Measurements from ENCODE around the gene PHF24. TPM values are rescaled to one million over a fixed set of nuclear protein-coding genes. Genes with fewer than 3 reads are reported as not detected.
A peak's percentile ranks its signal among the peaks of the same experiment; 100 is the strongest.
"Not testable (repeated sequence)": the region's sequence is repeated elsewhere in the genome, so short reads cannot be mapped to it uniquely, and the experiment has no call there.

PHF24 gene
- total RNA-seq (not detected), polyA plus RNA-seq (not detected)

GRCh38 chr9:34957492-34958410 is at the start of gene PHF24:
Gene PHF24 (plus strand): TSS chr9:34958285. CDS start chr9:34971299, 13,014 bp downstream.
- POLR2A ChIA-PET (ENCODE audit: partially characterized antibody) = no interaction called here
- Histone ChIP-seq H3K27me3 (ENCODE audit: insufficient read depth, low read length) (peaks cover 38% of the 10 kb centered on the region), H3K4me1 (ENCODE audit: insufficient read depth, low read length) (peaks cover 4% of the 10 kb centered on the region), H3K27ac (ENCODE audit: low read depth, low read length) (no peak within 1 kb of the TSS), H3K4me3 (ENCODE audit: low read length in 2 of 2) (no peak within 1 kb of the TSS), H3K36me3 (ENCODE audit: insufficient read depth, low read length) (no peaks in the 10 kb centered on the region), H3K9me3 (ENCODE audit: control insufficient read depth in 1 of 2, low read length in 2 of 2) (no peaks in the 10 kb centered on the region)
- CTCF ChIA-PET (ENCODE audit: partially characterized antibody) = interaction anchor here (0.8 kb wide), 1 partner anchor 93 kb away, joined by 3 read pairs; no protein-coding TSS in a partner anchor
- Mint-ChIP-seq H3K27me3 (peaks cover 53 to 56% of the 10 kb centered on the region in 2 donors), H3K27ac (no peak within 1 kb of the TSS), H3K4me1 (peaks cover 0 to 4% (median under 1%) of the 10 kb centered on the region in 4 donors), H3K36me3 (no peaks in the 10 kb centered on the region), H3K9me3 (peaks cover 0 to 1% (median 0%) of the 10 kb centered on the region in 8 donors), H3K4me3 (peak within 1 kb of the TSS; percentile 55 to 78 (median 74))
- peak; percentile 7 to 48 (median 19) for DNase-seq
- intact Hi-C loops (cut with micrococcal nuclease) = no loop called here

GRCh38 chr9:34927061-34927460 is 31.0 kb upstream of the PHF24 start:
- Histone ChIP-seq H3K36me3 (ENCODE audit: insufficient read depth, low read length) (no peaks in the 10 kb centered on the region), H3K4me3 (ENCODE audit: low read length in 2 of 2) (no peak overlapping the region), H3K9me3 (ENCODE audit: control insufficient read depth in 1 of 2, low read length in 2 of 2) (peaks cover 0 to 2% of the 10 kb centered on the region in 2 donors), H3K4me1 (ENCODE audit: insufficient read depth, low read length) (no peaks in the 10 kb centered on the region), H3K27me3 (ENCODE audit: insufficient read depth, low read length) (peaks cover 2% of the 10 kb centered on the region), H3K27ac (ENCODE audit: low read depth, low read length) (no peak overlapping the region)
- Mint-ChIP-seq H3K9me3 (peaks cover 8 to 24% (median 18%) of the 10 kb centered on the region in 8 donors), H3K4me1 (no peaks in the 10 kb centered on the region), H3K27me3 (peaks cover 16 to 48% of the 10 kb centered on the region in 2 donors), H3K27ac (no peak overlapping the region), H3K4me3 (no peak overlapping the region), H3K36me3 (peaks cover 0 to 6% of the 10 kb centered on the region in 2 donors)
- ChIA-PET CTCF (ENCODE audit: partially characterized antibody) (interaction anchor here (1.2 to 1.6 kb wide), 2 partner anchors 17 to 28 kb away, joined by 3 to 5 read pairs; no protein-coding TSS in a partner anchor), POLR2A (ENCODE audit: partially characterized antibody) (no interaction called here)
- DNase-seq = no peak
- intact Hi-C loops (cut with micrococcal nuclease) = no loop called here

- H3K4me3 Mint-ChIP-seq = no peak overlapping the region
- H3K36me3 Mint-ChIP-seq = peaks cover 0 to 6% of the 10 kb centered on the region in 2 donors
- Histone ChIP-seq H3K36me3 (ENCODE audit: insufficient read depth, low read length) (no peaks in the 10 kb centered on the region), H3K4me3 (ENCODE audit: low read length in 2 of 2) (no peak overlapping the region), H3K27me3 (ENCODE audit: insufficient read depth, low read length) (peaks cover 3% of the 10 kb centered on the region), H3K9me3 (ENCODE audit: control insufficient read depth in 1 of 2, low read length in 2 of 2) (peaks cover 0 to 2% of the 10 kb centered on the region in 2 donors), H3K27ac (ENCODE audit: low read depth, low read length) (no peak overlapping the region), H3K4me1 (ENCODE audit: insufficient read depth, low read length) (no peaks in the 10 kb centered on the region)
- CTCF ChIA-PET (ENCODE audit: partially characterized antibody) = interaction anchor here (0.9 to 2.0 kb wide), 5 partner anchors 20 to 55 kb away, joined by 3 to 7 read pairs (median 4); no protein-coding TSS in a partner anchor
- H3K27me3 Mint-ChIP-seq = peaks cover 20 to 47% of the 10 kb centered on the region in 2 donors
- intact Hi-C loops (cut with micrococcal nuclease) = no loop called here
- DNase-seq = no peak
- POLR2A ChIA-PET (ENCODE audit: partially characterized antibody) = no interaction called here
- H3K27ac Mint-ChIP-seq = no peak overlapping the region
- no peaks in the 10 kb centered on the region for H3K4me1 Mint-ChIP-seq
- H3K9me3 Mint-ChIP-seq = peaks cover 8 to 21% (median 20%) of the 10 kb centered on the region in 8 donors
Observed at GRCh38 chr9:34928921-34929320, 29.2 kb upstream of the PHF24 start.

GRCh38 chr9:34929506-34930102 is 28.5 kb upstream of the PHF24 start:
- peaks cover 3% of the 10 kb centered on the region for H3K27me3 ChIP-seq (ENCODE audit: insufficient read depth, low read length)
- POLR2A ChIA-PET (ENCODE audit: partially characterized antibody) = no interaction called here
- no peak overlapping the region for H3K4me3 ChIP-seq (ENCODE audit: low read length in 2 of 2)
- Mint-ChIP-seq H3K4me3 (no peak overlapping the region), H3K9me3 (peaks cover 5 to 17% (median 14%) of the 10 kb centered on the region in 8 donors), H3K27me3 (peaks cover 21 to 47% of the 10 kb centered on the region in 2 donors), H3K36me3 (peaks cover 0 to 3% of the 10 kb centered on the region in 2 donors), H3K4me1 (no peaks in the 10 kb centered on the region), H3K27ac (no peak overlapping the region)
- DNase-seq = peak in 3 of 5 donors; percentile 0 to 6 (median 5)
- CTCF ChIA-PET (ENCODE audit: partially characterized antibody) = interaction anchor here (0.9 to 2.0 kb wide), 5 partner anchors 20 to 55 kb away, joined by 3 to 7 read pairs (median 4); no protein-coding TSS in a partner anchor
- H3K36me3 ChIP-seq (ENCODE audit: insufficient read depth, low read length) = no peaks in the 10 kb centered on the region
- intact Hi-C loops (cut with micrococcal nuclease) = no loop called here
- no peaks in the 10 kb centered on the region for H3K4me1 ChIP-seq (ENCODE audit: insufficient read depth, low read length)
- no peak overlapping the region for H3K27ac ChIP-seq (ENCODE audit: low read depth, low read length)
- peaks cover 0 to 2% of the 10 kb centered on the region in 2 donors for H3K9me3 ChIP-seq (ENCODE audit: control insufficient read depth in 1 of 2, low read length in 2 of 2)

GRCh38 chr9:34939989-34940388 is 18.1 kb upstream of the PHF24 start:
- H3K27me3 ChIP-seq (ENCODE audit: insufficient read depth, low read length); H3K4me1 Mint-ChIP-seq; H3K36me3 Mint-ChIP-seq; H3K4me3 ChIP-seq (ENCODE audit: low read length in 2 of 2); H3K27ac ChIP-seq (ENCODE audit: low read depth, low read length); CTCF ChIA-PET (ENCODE audit: partially characterized antibody); H3K9me3 ChIP-seq (ENCODE audit: control insufficient read depth in 1 of 2, low read length in 2 of 2); H3K9me3 Mint-ChIP-seq; H3K36me3 ChIP-seq (ENCODE audit: insufficient read depth, low read length); H3K27ac Mint-ChIP-seq; H3K4me3 Mint-ChIP-seq; H3K4me1 ChIP-seq (ENCODE audit: insufficient read depth, low read length); intact Hi-C loops (cut with micrococcal nuclease); DNase-seq; POLR2A ChIA-PET (ENCODE audit: partially characterized antibody): not testable (repeated sequence)
- peaks cover 9 to 11% of the 10 kb centered on the region in 2 donors for H3K27me3 Mint-ChIP-seq

- no peaks in the 10 kb centered on the region for H3K9me3 ChIP-seq (ENCODE audit: control insufficient read depth in 1 of 2, low read length in 2 of 2)
- H3K4me1 ChIP-seq (ENCODE audit: insufficient read depth, low read length) = no peaks in the 10 kb centered on the region
- H3K27ac ChIP-seq (ENCODE audit: low read depth, low read length) = no peak overlapping the region
- Mint-ChIP-seq H3K36me3 (no peaks in the 10 kb centered on the region), H3K27ac (no peak overlapping the region), H3K4me3 (no peak overlapping the region), H3K4me1 (no peaks in the 10 kb centered on the region), H3K9me3 (peaks cover 0 to 3% (median 0%) of the 10 kb centered on the region in 8 donors), H3K27me3 (peaks cover 10 to 15% of the 10 kb centered on the region in 2 donors)
- POLR2A ChIA-PET (ENCODE audit: partially characterized antibody) = no interaction called here
- intact Hi-C loops (cut with micrococcal nuclease) = no loop called here
- CTCF ChIA-PET (ENCODE audit: partially characterized antibody) = no interaction called here
- no peak for DNase-seq
- H3K36me3 ChIP-seq (ENCODE audit: insufficient read depth, low read length) = no peaks in the 10 kb centered on the region
- no peaks in the 10 kb centered on the region for H3K27me3 ChIP-seq (ENCODE audit: insufficient read depth, low read length)
- H3K4me3 ChIP-seq (ENCODE audit: low read length in 2 of 2) = no peak overlapping the region
Observed at GRCh38 chr9:34948451-34948850, 9.6 kb upstream of the PHF24 start.

- Histone ChIP-seq H3K4me3 (ENCODE audit: low read length in 2 of 2) (no peak overlapping the region), H3K4me1 (ENCODE audit: insufficient read depth, low read length) (peaks cover 4% of the 10 kb centered on the region), H3K36me3 (ENCODE audit: insufficient read depth, low read length) (no peaks in the 10 kb centered on the region), H3K27ac (ENCODE audit: low read depth, low read length) (no peak overlapping the region), H3K9me3 (ENCODE audit: control insufficient read depth in 1 of 2, low read length in 2 of 2) (no peaks in the 10 kb centered on the region), H3K27me3 (ENCODE audit: insufficient read depth, low read length) (peaks cover 17% of the 10 kb centered on the region)
- Mint-ChIP-seq H3K27ac (no peak overlapping the region), H3K4me3 (no peak overlapping the region), H3K9me3 (no peaks in the 10 kb centered on the region), H3K27me3 (peaks cover 31 to 35% of the 10 kb centered on the region in 2 donors), H3K36me3 (no peaks in the 10 kb centered on the region), H3K4me1 (peaks cover 0 to 4% (median under 1%) of the 10 kb centered on the region in 4 donors)
- DNase-seq = no peak
- ChIA-PET POLR2A (ENCODE audit: partially characterized antibody) (no interaction called here), CTCF (ENCODE audit: partially characterized antibody) (no interaction called here)
- intact Hi-C loops (cut with micrococcal nuclease) = no loop called here
Observed at GRCh38 chr9:34954225-34954624, 3.9 kb upstream of the PHF24 start.
